H1 (cell line): ENCODE results near the gene DMXL2. TPM values are rescaled to one million over a fixed set of nuclear protein-coding genes. Genes with fewer than 3 reads are reported as not detected.

Source experiments
- CTCF ChIA-PET: fragments of 300-600 bp; sonication (Branson Sonifier 250); formaldehyde crosslinking; loops from one replicate; lab custom pipeline; 2021; ENCODE audit not compliant: partially characterized antibody; lab: Charles Lee
- POLR2A ChIA-PET: fragments of 300-600 bp; sonication (Branson Sonifier 250); formaldehyde crosslinking; loops from one replicate; lab custom pipeline; 2021; ENCODE audit warnings: inconsistent platforms; ENCODE audit not compliant: partially characterized antibody; lab: Charles Lee
- DNase-seq, 2 experiments: peaks; one replicate each; pipeline versions ENCODE4 v3.0.0 to v3.0.0-alpha.2; 2010 to 2022; ENCODE audit warnings: low spot score in 2 of 2, low read depth in 1 of 2, mixed read lengths in 1 of 2
- FAIRE-seq: peaks from 2 replicates; lab custom pipeline; 2011; peaks lifted over from hg19 to GRCh38; lab: Jason Lieb, UNC
- H2AFZ ChIP-seq: 2 replicates; pipeline ENCODE4 v1.8.1; 2012; ENCODE audit warnings: low read length, inconsistent platforms
- H2AK5ac ChIP-seq: 2 replicates; pipeline ENCODE4 v1.6.1; 2013; ENCODE audit warnings: low read depth, low read length
- H2BK120ac ChIP-seq: replicated peaks from 2 replicates; pipeline ENCODE3; 2013; ENCODE audit warnings: low read depth, low read length, inconsistent platforms
- H2BK12ac ChIP-seq: 2 replicates; pipeline ENCODE4 v1.6.1; 2013; ENCODE audit warnings: low read depth, low read length
- H2BK15ac ChIP-seq: 2 replicates; pipeline ENCODE4 v1.6.1; 2013; ENCODE audit warnings: low read length
- H2BK20ac ChIP-seq: 2 replicates; pipeline ENCODE4 v1.6.1; 2013; ENCODE audit warnings: low read length
- H2BK5ac ChIP-seq: 2 replicates; pipeline ENCODE4 v1.6.1; 2013; ENCODE audit warnings: low read depth, low read length
- H3K14ac ChIP-seq: 2 replicates; pipeline ENCODE4 v1.6.1; 2013; ENCODE audit warnings: inconsistent platforms; ENCODE audit not compliant: insufficient read length
- H3K18ac ChIP-seq: 2 replicates; pipeline ENCODE4 v1.6.1; 2013; ENCODE audit warnings: low read length; ENCODE audit errors: extremely low read depth
- H3K23ac ChIP-seq: 2 replicates; pipeline ENCODE4 v1.6.1; 2013; ENCODE audit warnings: inconsistent platforms; ENCODE audit not compliant: insufficient read length
- H3K23me2 ChIP-seq: 2 replicates; pipeline ENCODE4 v1.6.1; 2013; ENCODE audit warnings: low read depth, low read length
- H3K27ac ChIP-seq: 2 replicates; pipeline ENCODE4 v1.6.1; 2011; ENCODE audit warnings: low read depth, low read length, inconsistent platforms
- H3K27me3 ChIP-seq, 4 experiments: replicated peaks in 1 of 4; 1 replicate in 1 of 4; 2 replicates in 3 of 4; pipeline versions ENCODE4 v1.6.1 to v1.8.1; 2011 to 2013; ENCODE audit warnings: low read length in 3 of 4, mild to moderate bottlenecking in 3 of 4, inconsistent platforms in 2 of 4, mixed read lengths in 2 of 4, moderate library complexity in 1 of 4; ENCODE audit not compliant: control insufficient read depth in 3 of 4, insufficient read depth in 3 of 4; ENCODE audit errors: extremely low read depth in 1 of 4
- H3K36me3 ChIP-seq, 4 experiments: 2 replicates each; pipeline versions ENCODE4 v1.6.1 to v1.8.1; 2011 to 2013; ENCODE audit warnings: mild to moderate bottlenecking in 4 of 4, low read length in 3 of 4, moderate library complexity in 2 of 4, control low read depth in 1 of 4, inconsistent platforms in 1 of 4; ENCODE audit not compliant: insufficient read depth in 4 of 4, control insufficient read depth in 2 of 4
- H3K4ac ChIP-seq: replicated peaks from 2 replicates; pipeline ENCODE3; 2013; ENCODE audit warnings: low read length, low read depth, mixed read lengths, inconsistent platforms; ENCODE audit not compliant: insufficient read length
- H3K4me1 ChIP-seq, 4 experiments: replicated peaks in 1 of 4; 1 replicate in 1 of 4; 2 replicates in 3 of 4; pipeline versions ENCODE4 v1.6.1 to v1.8.1; 2011 to 2013; ENCODE audit warnings: low read length in 3 of 4, inconsistent platforms in 2 of 4, mixed read lengths in 1 of 4; ENCODE audit not compliant: insufficient read depth in 4 of 4, control insufficient read depth in 3 of 4
- H3K4me2 ChIP-seq, 2 experiments: 2 replicates each; pipeline versions ENCODE4 v1.6.1 to v1.8.1; 2011 to 2013; ENCODE audit warnings: low read depth in 2 of 2, low read length in 2 of 2, control low read depth in 1 of 2, inconsistent platforms in 1 of 2, mild to moderate bottlenecking in 1 of 2; ENCODE audit not compliant: insufficient read depth in 1 of 2
- H3K4me3 ChIP-seq, 4 experiments: fragments of 200-600, 300-600 bp in 1 of 4; sonication (generic), shearing (Covaris generic), sonication (Bioruptor Twin) in 1 of 4; 2 replicates each; pipeline versions ENCODE4 v1.5.1 to v1.8.1; 2011 to 2016; ENCODE audit warnings: low read length in 4 of 4, low read depth in 3 of 4, control low read depth in 2 of 4, inconsistent platforms in 2 of 4, mild to moderate bottlenecking in 2 of 4, mixed read lengths in 1 of 4, moderate library complexity in 1 of 4; ENCODE audit not compliant: insufficient read depth in 2 of 4; ENCODE audit errors: extremely low read depth in 1 of 4
- H3K56ac ChIP-seq: replicated peaks from 2 replicates; pipeline ENCODE3; 2013; ENCODE audit warnings: low read depth, mild to moderate bottlenecking, mixed read lengths, low read length, inconsistent platforms; ENCODE audit not compliant: insufficient read length
- H3K79me1 ChIP-seq: 2 replicates; pipeline ENCODE4 v1.6.1; 2013; ENCODE audit warnings: low read depth, low read length, control low read depth
- H3K79me2 ChIP-seq, 2 experiments: 2 replicates each; pipeline versions ENCODE4 v1.6.1 to v1.8.1; 2012 to 2013; ENCODE audit warnings: low read length in 2 of 2, mild to moderate bottlenecking in 2 of 2, inconsistent platforms in 1 of 2; ENCODE audit not compliant: insufficient read depth in 2 of 2, control insufficient read depth in 1 of 2
- H3K9ac ChIP-seq, 4 experiments: replicated peaks in 1 of 4; 1 replicate in 1 of 4; 2 replicates in 3 of 4; pipeline versions ENCODE4 v1.6.1 to v1.8.1; 2011 to 2013; ENCODE audit warnings: low read depth in 3 of 4, low read length in 3 of 4, control low read depth in 2 of 4, mild to moderate bottlenecking in 2 of 4, moderate library complexity in 2 of 4, inconsistent platforms in 1 of 4; ENCODE audit errors: extremely low read depth in 1 of 4
- H3K9me3 ChIP-seq, 2 experiments: 2 replicates each; pipeline versions ENCODE4 v1.6.1 to v1.8.1; 2012 to 2013; ENCODE audit warnings: mild to moderate bottlenecking in 2 of 2, moderate library complexity in 2 of 2, control low read depth in 1 of 2, inconsistent platforms in 1 of 2, low read depth in 1 of 2, low read length in 1 of 2, mixed read lengths in 1 of 2; ENCODE audit not compliant: insufficient read depth in 2 of 2
- H4K20me1 ChIP-seq, 2 experiments: replicated peaks in 1 of 2; 2 replicates each; pipeline versions ENCODE3 to v1.8.1; 2011 to 2013; ENCODE audit warnings: inconsistent platforms in 2 of 2, low read length in 2 of 2, mild to moderate bottlenecking in 1 of 2; ENCODE audit not compliant: insufficient read depth in 2 of 2, control insufficient read depth in 1 of 2
- H4K5ac ChIP-seq: 2 replicates; pipeline ENCODE4 v1.6.1; 2013; ENCODE audit warnings: low read length, low read depth, mixed read lengths, inconsistent platforms; ENCODE audit not compliant: insufficient read length
- H4K8ac ChIP-seq: 2 replicates; pipeline ENCODE4 v1.8.0; 2013; ENCODE audit warnings: mild to moderate bottlenecking, moderate library complexity, low read length, inconsistent platforms; ENCODE audit not compliant: insufficient read depth; ENCODE audit errors: extremely low read depth
- H4K91ac ChIP-seq: replicated peaks from 2 replicates; pipeline ENCODE3; 2013; ENCODE audit warnings: low read length, mixed read lengths, inconsistent platforms; ENCODE audit not compliant: insufficient read length
- BACH1 ChIP-seq: IDR thresholded peaks from 2 replicates; pipeline ENCODE4 v1.6.1; 2012; ENCODE audit warnings: low read length, improper control_type of control experiment
- CBX8 ChIP-seq: fragments of 300-800, 300-1000 bp; sonication (generic); IDR thresholded peaks from 2 replicates; pipeline ENCODE4 v1.7.1; 2016; ENCODE audit warnings: low read depth, low read length, borderline replicate concordance
- CTBP2 ChIP-seq: IDR thresholded peaks from 2 replicates; pipeline ENCODE4 v1.7.0; 2011; ENCODE audit warnings: borderline replicate concordance, mild to moderate bottlenecking, moderate library complexity, mixed read lengths, low read length; ENCODE audit not compliant: insufficient read depth, insufficient read length
- CTCF ChIP-seq, 3 experiments: IDR thresholded peaks; 1 replicate in 2 of 3; 2 replicates in 1 of 3; pipeline versions ENCODE4 v1.5.1 to v1.6.1; 2011; ENCODE audit warnings: low read length in 3 of 3, mild to moderate bottlenecking in 3 of 3, inconsistent platforms in 2 of 3, low read depth in 1 of 3, moderate library complexity in 1 of 3; ENCODE audit not compliant: insufficient read depth in 1 of 3; ENCODE audit errors: control extremely low read depth in 1 of 3
- POLR2AphosphoS5 ChIP-seq: IDR thresholded peaks from 2 replicates; pipeline ENCODE4 v1.6.1; 2011; ENCODE audit warnings: low read depth, low read length
- POU5F1 ChIP-seq: IDR thresholded peaks from 2 replicates; pipeline ENCODE4 v1.6.1; 2011; ENCODE audit warnings: low read depth, mild to moderate bottlenecking, low read length, moderate library complexity
- RNF2 ChIP-seq: fragments of 200-900, 300-1000 bp; sonication (generic); IDR thresholded peaks from 2 replicates; pipeline ENCODE4 v1.7.1; 2016; ENCODE audit warnings: borderline replicate concordance, low read depth, mild to moderate bottlenecking, antibody characterized with exemption, low read length; ENCODE audit not compliant: poor library complexity, severe bottlenecking; ENCODE audit errors: missing control alignments
- SIN3A ChIP-seq, 2 experiments: IDR thresholded peaks in 1 of 2; conservative IDR thresholded peaks in 1 of 2; 2 replicates each; pipeline ENCODE4 v1.6.1; 2011 to 2012; ENCODE audit warnings: low read length in 2 of 2, improper control_type of control experiment in 1 of 2, low read depth in 1 of 2, mild to moderate bottlenecking in 1 of 2
- SP4 ChIP-seq: IDR thresholded peaks from 2 replicates; pipeline ENCODE4 v1.6.1; 2012; ENCODE audit warnings: low read length, inconsistent platforms
- WGBS, 2 experiments: shearing (Covaris generic) in 1 of 2; methylation state at CpG; one replicate each; pipeline versions ENCODE4 v1.1.6 to v1.1.7; 2013 to 2015; ENCODE audit warnings: low lambda C conversion rate in 2 of 2, mixed read lengths in 2 of 2, inconsistent platforms in 1 of 2, low coverage in 1 of 2, missing lambda C conversion rate in 1 of 2; ENCODE audit not compliant: insufficient replicate concordance in 2 of 2, insufficient coverage in 1 of 2, insufficient read length in 1 of 2; ENCODE audit errors: extremely low coverage in 1 of 2, missing lambda C conversion rate in 1 of 2; 5-methylcytosine and 5-hydroxymethylcytosine counted together
- polyA plus RNA-seq, 7 experiments: library from polyadenylated mRNA; depleted of rRNA in 3 of 7; stranded (reverse) in 5 of 7; unstranded in 2 of 7; fragments of >200 nt in 5 of 7; fragments of 200-250 nt in 2 of 7; gene quantifications; 1 replicate in 5 of 7; 2 replicates in 1 of 7; 4 replicates in 1 of 7; pipeline versions ENCODE4 v1.2.1 to v1.2.3, GENCODE V29; 2011 to 2013; ENCODE audit warnings: missing spikeins in 2 of 7, mixed read lengths in 2 of 7
- total RNA-seq: library from RNA; stranded (reverse); fragmentation: NEBNext Ultra II Directional; extraction: Animal tissue kit (Norgen Biotek cat#: 25700); gene quantifications from 2 replicates; pipeline ENCODE4 v1.2.1, GENCODE V29; 2021

Gene DMXL2
- total and polyA plus RNA-seq, 2 of the 8 experiments (the other 6 are each of a cell fraction or from before 2014, with no cell fraction given) = 9.5 to 10.6 TPM

- H2AFZ ChIP-seq = peak overlapping the region; percentile 88
- no peak overlapping the region for H3K9ac ChIP-seq
- H3K18ac ChIP-seq = no peak overlapping the region
- no peaks in the 10 kb centered on the region for H3K27me3 ChIP-seq
- POLR2A ChIA-PET = no interaction called here
- no peak overlapping the region for H2BK120ac ChIP-seq
- H4K91ac ChIP-seq = no peak overlapping the region
- no peak overlapping the region for H3K27ac ChIP-seq
- CTCF ChIA-PET = interaction anchor here (2.9 to 3.0 kb wide), 2 partner anchors 18 to 108 kb away, joined by 11 to 15 read pairs; no protein-coding TSS in a partner anchor
- H3K79me1 ChIP-seq = no peaks in the 10 kb centered on the region
- no peaks in the 10 kb centered on the region for H3K23me2 ChIP-seq
- no peak overlapping the region for H4K8ac ChIP-seq
- H3K4me1 ChIP-seq = peaks cover 0 to 3% (median 0%) of the 10 kb centered on the region in 4 experiments; a peak in 1 of 7 replicates
- H2BK5ac ChIP-seq = no peak overlapping the region
- H4K5ac ChIP-seq = no peak overlapping the region
- no peak for DNase-seq
- 83% methylated on average over 5 of the region's 5 CpGs; no CpG with 5 or more reads in 1 of the 2 experiments for WGBS, 2 experiments
- no peak overlapping the region for H3K23ac ChIP-seq
- no peak overlapping the region for H2BK12ac ChIP-seq
- H3K36me3 ChIP-seq = no peaks in the 10 kb centered on the region
- no peak overlapping the region for H3K14ac ChIP-seq
- H4K20me1 ChIP-seq = no peaks in the 10 kb centered on the region
- no peaks in the 10 kb centered on the region for H3K9me3 ChIP-seq
- no peak for FAIRE-seq
- no peak overlapping the region for H2BK20ac ChIP-seq
- TF ChIP-seq BACH1 = no peak
- TF ChIP-seq SP4 = no peak
- TF ChIP-seq RNF2 = no peak
- TF ChIP-seq POU5F1 = no peak
- TF ChIP-seq CBX8 = no peak
- no peak for TF ChIP-seq CTCF (IDR thresholded peaks at IDR 0.05; ENCODE audit: control extremely low read depth in 1 of 3, insufficient read depth in 1 of 3, low read depth in 1 of 3, low read length in 3 of 3)
- no peak for TF ChIP-seq SIN3A (conservative IDR thresholded peaks at IDR 0.05 in 1 of 2, IDR thresholded peaks at IDR 0.05 in 1 of 2; ENCODE audit: low read depth in 1 of 2, low read length in 2 of 2)
- TF ChIP-seq CTBP2 = no peak
- TF ChIP-seq POLR2AphosphoS5 = no peak
- no peak overlapping the region for H3K56ac ChIP-seq
- H2BK15ac ChIP-seq = no peak overlapping the region
- H3K4me2 ChIP-seq = no peak overlapping the region
- no peaks in the 10 kb centered on the region for H3K79me2 ChIP-seq
- no peak overlapping the region for H3K4ac ChIP-seq
- H2AK5ac ChIP-seq = no peak overlapping the region
- H3K4me3 ChIP-seq = no peak overlapping the region
Measured at GRCh38 chr15:51668446-51668845, 45.9 kb upstream of the DMXL2 start.
